HepG2 (cell line): Measurements from ENCODE around the gene SLC13A3. TPM values are rescaled to one million over a fixed set of nuclear protein-coding genes. Genes with fewer than 3 reads are reported as not detected.

Experiments
- ATAC-seq: fragments of 200-7000 bp; cut with Tn5 transposase; 3 replicates; pipeline ENCODE4 v1.9.1; 2020; ENCODE audit warnings: mild to moderate bottlenecking, moderate library complexity
- BruUV-seq: library from RNA; stranded (reverse); fragments of 400-500 nt; replicated peaks from 2 replicates; lab custom pipeline; 2021; lab: Mats Ljungman, UMichigan
- CTCF ChIA-PET: fragments of 300-600 bp; formaldehyde crosslinking; extraction: SDS; loops from one replicate; lab custom pipeline; 2021; ENCODE audit warnings: low total read pairs, inconsistent platforms, low intra/inter-chr PET ratio; lab: Yijun Ruan, JAX
- POLR2A ChIA-PET: fragments of 350-600 bp; sonication (Branson Sonifier 250); formaldehyde crosslinking; loops from one replicate; lab custom pipeline; 2020; ENCODE audit warnings: antibody characterized with exemption, inconsistent platforms; lab: Yijun Ruan, JAX
- DNase-seq: peaks from one replicate; pipeline ENCODE4 v3.0.0-alpha.2; 2015; ENCODE audit warnings: low spot score
- FAIRE-seq: peaks from 3 replicates; lab custom pipeline; 2011; peaks lifted over from hg19 to GRCh38; lab: Jason Lieb, UNC
- H2AFZ ChIP-seq: one replicate; pipeline ENCODE4 v1.6.1; 2011; ENCODE audit warnings: low read length, inconsistent platforms
- H3K27ac ChIP-seq: fragments of 300-600 bp; 3 replicates; pipeline ENCODE4 v1.8.0; 2011; ENCODE audit warnings: mixed run types, mild to moderate bottlenecking, mixed read lengths, low read length, inconsistent platforms; ENCODE audit not compliant: insufficient read depth; ENCODE audit errors: extremely low read length
- H3K27me3 ChIP-seq, 2 experiments: fragments of 200-600 bp in 1 of 2; 2 replicates in 1 of 2; 3 replicates in 1 of 2; pipeline versions ENCODE4 v1.6.0 to v1.8.0; 2011; ENCODE audit warnings: low read length in 2 of 2, mild to moderate bottlenecking in 2 of 2, moderate library complexity in 2 of 2, inconsistent platforms in 1 of 2; ENCODE audit not compliant: insufficient read depth in 2 of 2, control insufficient read depth in 1 of 2
- H3K36me3 ChIP-seq, 2 experiments: fragments of 200-600 bp in 1 of 2; replicated peaks in 1 of 2; 2 replicates in 1 of 2; 3 replicates in 1 of 2; pipeline versions ENCODE4 v1.5.1 to v1.8.0; 2011; ENCODE audit warnings: low read length in 2 of 2, inconsistent platforms in 1 of 2; ENCODE audit not compliant: insufficient read depth in 2 of 2, control insufficient read depth in 1 of 2
- H3K4me1 ChIP-seq: 2 replicates; pipeline ENCODE4 v1.5.1; 2012; ENCODE audit warnings: low read length, inconsistent platforms; ENCODE audit not compliant: insufficient read depth
- H3K4me2 ChIP-seq: 2 replicates; pipeline ENCODE4 v1.6.0; 2011; ENCODE audit warnings: low read depth, low read length, inconsistent platforms
- H3K4me3 ChIP-seq, 3 experiments: fragments of 200-600 bp in 1 of 3; sonication (generic), shearing (Covaris generic) in 1 of 3; replicated peaks in 1 of 3; 2 replicates each; pipeline ENCODE4 v1.5.1; 2011 to 2016; ENCODE audit warnings: low read length in 3 of 3, inconsistent platforms in 2 of 3, low read depth in 2 of 3, mild to moderate bottlenecking in 2 of 3, control low read depth in 1 of 3, mixed read lengths in 1 of 3; ENCODE audit not compliant: insufficient read depth in 1 of 3
- H3K79me2 ChIP-seq: one replicate; pipeline ENCODE4 v1.6.1; 2011; ENCODE audit warnings: low read length, inconsistent platforms; ENCODE audit not compliant: insufficient read depth
- H3K9ac ChIP-seq: 2 replicates; pipeline ENCODE4 v1.6.0; 2011; ENCODE audit warnings: mild to moderate bottlenecking, low read depth, low read length, inconsistent platforms; ENCODE audit not compliant: insufficient read depth
- H3K9me3 ChIP-seq: 2 replicates; pipeline ENCODE4 v1.5.1; 2012; ENCODE audit warnings: mild to moderate bottlenecking, low read length
- H4K20me1 ChIP-seq: 2 replicates; pipeline ENCODE4 v1.6.0; 2011; ENCODE audit warnings: inconsistent platforms, mild to moderate bottlenecking, low read length, moderate library complexity; ENCODE audit not compliant: insufficient read depth
- ARHGAP35 ChIP-seq: sonication (generic); formaldehyde crosslinking; IDR thresholded peaks from 2 replicates; pipeline ENCODE4 v1.9.0; 2022; ENCODE audit warnings: mild to moderate bottlenecking, inconsistent platforms, moderate library complexity, missing genetic modification reagents, borderline replicate concordance
- ARID2 ChIP-seq: sonication (generic); formaldehyde crosslinking; IDR thresholded peaks from 2 replicates; pipeline ENCODE4 v1.8.1; 2022; ENCODE audit warnings: mild to moderate bottlenecking, missing genetic modification reagents, borderline replicate concordance
- BCL6 ChIP-seq: IDR thresholded peaks from 2 replicates; pipeline ENCODE4 v1.6.1; 2016; ENCODE audit warnings: missing genetic modification reagents, missing compliant biosample characterization
- CCAR2 ChIP-seq: fragments of 200-400 bp; formaldehyde crosslinking; optimal IDR thresholded peaks from 2 replicates; pipeline ENCODE3; 2018; ENCODE audit warnings: low read depth, mild to moderate bottlenecking, low read length, moderate library complexity
- DNMT3B ChIP-seq: conservative IDR thresholded peaks from 2 replicates; pipeline ENCODE4 v1.6.1; 2016; ENCODE audit warnings: missing biosample characterization, control low read depth
- EP300 ChIP-seq, 3 experiments: sonication (generic) in 1 of 3; formaldehyde crosslinking in 1 of 3; IDR thresholded peaks; 2 replicates each; pipeline versions ENCODE4 v1.5.1 to v1.6.1; 2011 to 2020; ENCODE audit warnings: low read depth in 2 of 3, low read length in 2 of 3, borderline replicate concordance in 1 of 3, improper control_type of control experiment in 1 of 3, mild to moderate bottlenecking in 1 of 3, missing genetic modification reagents in 1 of 3, moderate library complexity in 1 of 3
- NFATC3 ChIP-seq: sonication (generic); formaldehyde crosslinking; IDR thresholded peaks from 2 replicates; pipeline ENCODE4 v1.5.1; 2020; ENCODE audit warnings: mild to moderate bottlenecking, missing genetic modification reagents
- NFE2L1 ChIP-seq: sonication (generic); formaldehyde crosslinking; IDR thresholded peaks from 2 replicates; pipeline ENCODE4 v1.4.0; 2020; ENCODE audit warnings: missing genetic modification reagents, mild to moderate bottlenecking, borderline replicate concordance
- POLR2AphosphoS2 ChIP-seq: IDR thresholded peaks from 2 replicates; pipeline ENCODE4 v1.6.1; 2011; ENCODE audit warnings: low read depth, low read length, improper control_type of control experiment
- RFX1 ChIP-seq: fragments of 450-650 bp; IDR thresholded peaks from 2 replicates; pipeline ENCODE4 v1.6.1; 2017
- RFXANK ChIP-seq: IDR thresholded peaks from 2 replicates; pipeline ENCODE4 v1.6.1; 2016
- WIZ ChIP-seq: sonication (generic); formaldehyde crosslinking; IDR thresholded peaks from 2 replicates; pipeline ENCODE4 v1.5.1; 2020; ENCODE audit warnings: mild to moderate bottlenecking, missing genetic modification reagents
- ZBTB1 ChIP-seq: sonication (generic); formaldehyde crosslinking; IDR thresholded peaks from 2 replicates; pipeline ENCODE4 v1.4.0; 2020; ENCODE audit warnings: missing genetic modification reagents, borderline replicate concordance
- ZFY ChIP-seq: sonication (generic); formaldehyde crosslinking; IDR thresholded peaks from 2 replicates; pipeline ENCODE4 v1.4.0; 2020; ENCODE audit warnings: missing genetic modification reagents
- ZNF260 ChIP-seq: sonication (generic); formaldehyde crosslinking; IDR thresholded peaks from 2 replicates; pipeline ENCODE4 v1.4.0; 2020; ENCODE audit warnings: missing genetic modification reagents, low read depth, mild to moderate bottlenecking, borderline replicate concordance
- ZNF460 ChIP-seq: sonication (generic); formaldehyde crosslinking; IDR thresholded peaks from 2 replicates; pipeline ENCODE4 v1.5.1; 2020; ENCODE audit warnings: missing genetic modification reagents, mild to moderate bottlenecking, borderline replicate concordance
- ZNF616 ChIP-seq: sonication (generic); formaldehyde crosslinking; IDR thresholded peaks from 2 replicates; pipeline ENCODE4 v1.5.0; 2020; ENCODE audit warnings: low read depth, mild to moderate bottlenecking, missing genetic modification reagents
- ZNF709 ChIP-seq: sonication (generic); formaldehyde crosslinking; IDR thresholded peaks from 2 replicates; pipeline ENCODE4 v1.5.0; 2020; ENCODE audit warnings: mild to moderate bottlenecking, missing genetic modification reagents
- WGBS: methylation state at CpG from one replicate; pipeline ENCODE4 v1.1.6; 2017; ENCODE audit warnings: low lambda C conversion rate; 5-methylcytosine and 5-hydroxymethylcytosine counted together
- in situ Hi-C: cut with HindIII; loops from 2 replicates; pipeline ENCODE4 v1.10.0; 2017; ENCODE audit warnings: low pct_unique_long_range_greater_than_20kb; ENCODE audit not compliant: extremely low pct_ligation_motif_present
- intact Hi-C: fragments of 100-400 bp; cut with micrococcal nuclease; formaldehyde crosslinking; loops from one replicate; pipeline ENCODE4 v1.10.0; 2022; ENCODE audit not compliant: unreplicated experiment
- polyA plus RNA-seq, 8 experiments: library from polyadenylated mRNA; depleted of rRNA in 3 of 8; stranded (reverse) in 7 of 8; unstranded in 1 of 8; fragments of >200 nt; fragmentation: Illumina TruSeq in 4 of 8; extraction: Trizol in 4 of 8; gene quantifications; 2 replicates each; pipeline versions ENCODE4 v1.2.1 to v1.2.3, GENCODE V29; 2011 to 2016; ENCODE audit warnings: low read depth in 4 of 8, missing spikeins in 1 of 8, mixed read lengths in 1 of 8; ENCODE audit not compliant: insufficient read depth in 1 of 8
- total RNA-seq, 5 experiments: library from RNA; depleted of rRNA; stranded (reverse); fragments of >200 nt; fragmentation: Illumina TruSeq; extraction: Trizol; gene quantifications; 2 replicates each; pipeline ENCODE4 v1.2.3, GENCODE V29; 2016; ENCODE audit warnings: low read depth in 1 of 5
- TF ChIP-seq, protein P1 (sequence below): sonication (generic); formaldehyde crosslinking; IDR thresholded peaks from 2 replicates; pipeline ENCODE4 v1.4.0; 2020; ENCODE audit warnings: low read depth, mild to moderate bottlenecking, missing genetic modification reagents
- TF ChIP-seq, protein P2 (sequence below): sonication (generic); formaldehyde crosslinking; IDR thresholded peaks from 2 replicates; pipeline ENCODE4 v1.5.0; 2020; ENCODE audit warnings: missing genetic modification reagents
- TF ChIP-seq, protein P3 (sequence below): sonication (generic); formaldehyde crosslinking; IDR thresholded peaks from 2 replicates; pipeline ENCODE4 v1.5.0; 2020; ENCODE audit warnings: missing genetic modification reagents

Gene SLC13A3
- total and polyA plus RNA-seq, 2 of the 13 experiments (the other 11 are each of a cell fraction or from before 2014, with no cell fraction given) = 66.5 to 76.0 TPM

DNA sequence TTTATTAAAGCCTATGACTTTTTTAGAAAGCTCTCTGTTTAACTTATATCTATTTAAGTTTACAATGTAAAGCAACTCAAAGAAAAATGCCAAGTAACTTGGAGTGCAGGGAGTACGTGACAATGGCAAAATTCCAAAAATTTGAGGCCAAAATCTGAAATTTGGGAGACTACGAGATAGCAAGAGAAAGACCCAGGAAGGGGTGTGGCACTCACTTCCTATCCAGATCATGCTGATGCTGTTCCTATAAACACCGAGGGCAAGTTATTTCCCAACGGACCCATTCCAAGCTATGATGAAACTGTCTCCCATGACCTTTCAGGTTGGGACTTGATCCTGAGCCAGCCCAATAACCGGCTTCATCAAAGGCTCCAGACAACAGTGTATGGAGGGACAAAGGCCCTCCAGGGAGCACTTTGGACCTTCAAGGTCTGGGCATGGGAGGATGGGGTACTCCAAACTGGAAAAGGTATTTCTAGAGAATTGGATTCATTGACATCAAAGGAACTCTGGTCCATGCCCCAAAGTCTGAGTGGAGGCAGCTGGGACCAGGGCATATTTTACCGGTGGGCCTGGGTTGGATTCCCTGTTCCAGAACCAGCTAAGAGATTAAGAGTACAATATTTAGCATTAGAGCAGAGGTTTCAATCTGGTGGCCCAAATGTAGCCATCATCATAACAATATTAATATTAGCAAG, 15.7 kb upstream of the SLC13A3 start:
- ATAC-seq (peak; percentile 90), FAIRE-seq (peak; percentile 97), DNase-seq (peak; percentile 100)
- Histone ChIP-seq H3K27me3 (no peaks in the 10 kb centered on the region), H4K20me1 (no peaks in the 10 kb centered on the region), H3K9ac (peak overlapping the region; percentile 20), H3K9me3 (peaks cover 30% of the 10 kb centered on the region), H3K79me2 (no peaks in the 10 kb centered on the region), H3K4me2 (peak overlapping the region; percentile 44), H3K36me3 (no peaks in the 10 kb centered on the region), H3K4me1 (peaks cover 86% of the 10 kb centered on the region), H3K4me3 (no peak overlapping the region; a peak in 1 of 6 replicates), H2AFZ (no peak overlapping the region), H3K27ac (peak overlapping the region; percentile 84)
- under 1% methylated on average over 6 of the region's 6 CpGs for WGBS
- ChIA-PET POLR2A (interaction anchor here (0.9 to 2.1 kb wide), 19 partner anchors 9 to 692 kb away, joined by 3 to 23 read pairs (median 4); partner anchors contain the start of genes SLC13A3 and TP53RK), CTCF (no interaction called here)
- in situ Hi-C loops (no loop called here), intact Hi-C loops (loop anchor here (2.0 kb wide), 1 partner anchor 16 kb away; the partner anchor contains the start of gene SLC13A3)
- BruUV-seq = no TSS peak
- peak; percentile 94 for TF ChIP-seq WIZ (CRISPR knock-in tag)
- TF ChIP-seq POLR2AphosphoS2 = no peak
- TF ChIP-seq, protein P1, sequence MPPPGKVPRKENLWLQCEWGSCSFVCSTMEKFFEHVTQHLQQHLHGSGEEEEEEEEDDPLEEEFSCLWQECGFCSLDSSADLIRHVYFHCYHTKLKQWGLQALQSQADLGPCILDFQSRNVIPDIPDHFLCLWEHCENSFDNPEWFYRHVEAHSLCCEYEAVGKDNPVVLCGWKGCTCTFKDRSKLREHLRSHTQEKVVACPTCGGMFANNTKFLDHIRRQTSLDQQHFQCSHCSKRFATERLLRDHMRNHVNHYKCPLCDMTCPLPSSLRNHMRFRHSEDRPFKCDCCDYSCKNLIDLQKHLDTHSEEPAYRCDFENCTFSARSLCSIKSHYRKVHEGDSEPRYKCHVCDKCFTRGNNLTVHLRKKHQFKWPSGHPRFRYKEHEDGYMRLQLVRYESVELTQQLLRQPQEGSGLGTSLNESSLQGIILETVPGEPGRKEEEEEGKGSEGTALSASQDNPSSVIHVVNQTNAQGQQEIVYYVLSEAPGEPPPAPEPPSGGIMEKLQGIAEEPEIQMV (CRISPR knock-in tag) = peak; percentile 93
- TF ChIP-seq, protein P2, sequence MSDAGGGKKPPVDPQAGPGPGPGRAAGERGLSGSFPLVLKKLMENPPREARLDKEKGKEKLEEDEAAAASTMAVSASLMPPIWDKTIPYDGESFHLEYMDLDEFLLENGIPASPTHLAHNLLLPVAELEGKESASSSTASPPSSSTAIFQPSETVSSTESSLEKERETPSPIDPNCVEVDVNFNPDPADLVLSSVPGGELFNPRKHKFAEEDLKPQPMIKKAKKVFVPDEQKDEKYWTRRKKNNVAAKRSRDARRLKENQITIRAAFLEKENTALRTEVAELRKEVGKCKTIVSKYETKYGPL (CRISPR knock-in tag) = peak; percentile 77; the same call in 1 of the 2 replicates
- no peak for TF ChIP-seq ZNF260 (CRISPR knock-in tag)
- TF ChIP-seq RFXANK = peak; percentile 94
- no peak; the same call in 1 of the 2 replicates for TF ChIP-seq RFX1
- no peak for TF ChIP-seq ARID2 (CRISPR knock-in tag)
- TF ChIP-seq ZNF460 (CRISPR knock-in tag) = peak; percentile 85; the same call in 1 of the 2 replicates
- no peak for TF ChIP-seq ZNF709 (CRISPR knock-in tag)
- TF ChIP-seq EP300 (IDR thresholded peaks at IDR 0.05; ENCODE audit: low read depth in 2 of 2, low read length in 2 of 2) = peak; percentile 100
- TF ChIP-seq EP300 (CRISPR knock-in tag; IDR thresholded peaks at IDR 0.05; ENCODE audit: borderline replicate concordance) = peak; percentile 100
- TF ChIP-seq ZBTB1 (CRISPR knock-in tag) = no peak; the same call in 1 of the 2 replicates
- 0 out of 2 replicates have a peak, but pooled peaks have one; percentile 66 for TF ChIP-seq ZNF616
- peak; percentile 69 for TF ChIP-seq ZFY (CRISPR knock-in tag)
- peak; percentile 97 for TF ChIP-seq DNMT3B (CRISPR knock-in tag)
- TF ChIP-seq, protein P3, sequence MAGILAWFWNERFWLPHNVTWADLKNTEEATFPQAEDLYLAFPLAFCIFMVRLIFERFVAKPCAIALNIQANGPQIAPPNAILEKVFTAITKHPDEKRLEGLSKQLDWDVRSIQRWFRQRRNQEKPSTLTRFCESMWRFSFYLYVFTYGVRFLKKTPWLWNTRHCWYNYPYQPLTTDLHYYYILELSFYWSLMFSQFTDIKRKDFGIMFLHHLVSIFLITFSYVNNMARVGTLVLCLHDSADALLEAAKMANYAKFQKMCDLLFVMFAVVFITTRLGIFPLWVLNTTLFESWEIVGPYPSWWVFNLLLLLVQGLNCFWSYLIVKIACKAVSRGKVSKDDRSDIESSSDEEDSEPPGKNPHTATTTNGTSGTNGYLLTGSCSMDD (CRISPR knock-in tag) = no peak
- no peak for TF ChIP-seq NFE2L1 (CRISPR knock-in tag)
- TF ChIP-seq ARHGAP35 (CRISPR knock-in tag) = peak; percentile 15; the same call in 1 of the 2 replicates
- TF ChIP-seq CCAR2 = peak; percentile 94
- 0 out of 2 replicates have a peak, but pooled peaks have one; percentile 57 for TF ChIP-seq NFATC3 (CRISPR knock-in tag)
- peak; percentile 100 for TF ChIP-seq BCL6 (CRISPR knock-in tag)
